ENCODE data around the gene AKR7A3.

Gene AKR7A3

DNA sequence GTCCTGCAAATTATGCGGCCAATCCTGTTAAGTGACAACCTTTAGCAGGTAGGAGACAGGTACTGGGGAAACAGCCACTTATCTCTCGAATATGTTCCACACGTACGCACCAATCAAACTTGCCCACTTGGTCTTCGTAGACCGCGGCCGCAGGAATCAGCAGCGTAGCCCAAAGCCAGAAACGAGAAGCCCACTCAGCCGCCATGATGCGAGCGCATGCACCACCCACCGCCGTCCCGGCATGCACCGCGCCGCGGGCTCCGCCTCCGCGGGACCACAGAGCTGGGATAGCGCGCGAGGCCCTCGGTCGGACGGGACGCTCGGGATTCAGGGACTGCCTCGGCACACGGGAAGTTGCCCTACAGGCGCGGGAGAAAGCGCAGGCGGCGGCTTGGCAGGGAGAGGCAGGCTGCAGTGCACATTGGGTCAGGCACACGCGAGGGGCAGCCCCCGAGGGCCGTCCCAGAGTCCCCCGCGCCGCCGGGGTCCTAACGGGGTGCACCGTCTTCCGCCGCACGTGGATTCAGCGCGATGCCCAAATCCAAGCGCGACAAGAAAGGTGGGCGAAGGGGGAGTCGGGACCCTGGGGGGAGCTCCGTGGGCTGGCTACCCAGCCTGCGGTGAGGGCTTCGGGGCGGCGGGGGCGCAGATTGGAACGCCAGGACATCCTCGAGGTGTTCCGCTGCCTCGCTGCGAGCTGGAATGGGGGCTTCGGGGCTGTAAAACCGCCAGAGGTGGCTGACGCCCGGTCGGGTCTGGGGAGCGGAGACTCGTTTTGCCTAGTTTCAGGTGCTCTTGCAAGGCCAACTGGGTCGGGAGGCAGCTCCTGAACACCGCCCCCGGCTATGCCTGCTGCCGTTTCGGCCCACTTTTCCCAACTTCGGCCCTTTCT, 37.0 kb downstream of the AKR7A3 start, which contains the start of the genes EMC1 and MRTO4:
Gene EMC1, minus strand, starts transcription at position 220 of the 892 bp plus-strand sequence. Its CDS starts 15 bp downstream, at position 205.
Gene MRTO4, plus strand, starts transcription at position 501 of the 892 bp plus-strand sequence. Its CDS starts 31 bp downstream, at position 532.
- DNase-seq = peak; percentile 92

DNA sequence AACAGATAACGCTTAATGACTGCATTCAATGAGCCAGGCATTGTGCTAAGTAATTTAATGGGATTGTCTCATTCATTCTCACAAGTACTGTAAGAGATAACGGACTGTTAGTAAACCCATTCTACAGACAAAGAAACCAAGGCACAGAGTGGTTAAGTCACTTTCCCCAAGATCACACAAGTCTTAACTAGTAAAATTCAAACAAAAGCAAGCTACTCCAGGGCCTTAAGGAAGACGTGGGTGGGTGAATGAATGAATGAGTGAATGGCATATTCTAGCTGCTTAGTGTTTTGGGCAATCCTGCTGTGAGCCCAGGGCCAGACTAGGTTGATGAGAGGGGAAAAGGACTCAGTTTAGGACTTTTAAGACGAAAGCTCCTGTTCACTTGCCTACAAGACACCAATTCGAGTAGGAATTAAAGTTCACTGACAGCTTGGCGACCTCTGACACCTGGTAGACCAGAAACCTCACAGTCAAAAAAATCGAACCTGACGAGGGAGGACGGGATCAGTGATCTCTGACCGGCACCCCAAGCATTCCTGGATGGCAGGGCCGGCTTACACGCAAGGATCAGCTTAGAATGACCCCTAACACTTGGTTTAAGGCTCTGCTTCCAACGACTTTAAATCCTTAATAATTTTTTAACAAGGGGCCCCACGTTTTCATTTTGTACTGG, 37.8 kb downstream of the AKR7A3 start:
- DNase-seq = no peak

DNA sequence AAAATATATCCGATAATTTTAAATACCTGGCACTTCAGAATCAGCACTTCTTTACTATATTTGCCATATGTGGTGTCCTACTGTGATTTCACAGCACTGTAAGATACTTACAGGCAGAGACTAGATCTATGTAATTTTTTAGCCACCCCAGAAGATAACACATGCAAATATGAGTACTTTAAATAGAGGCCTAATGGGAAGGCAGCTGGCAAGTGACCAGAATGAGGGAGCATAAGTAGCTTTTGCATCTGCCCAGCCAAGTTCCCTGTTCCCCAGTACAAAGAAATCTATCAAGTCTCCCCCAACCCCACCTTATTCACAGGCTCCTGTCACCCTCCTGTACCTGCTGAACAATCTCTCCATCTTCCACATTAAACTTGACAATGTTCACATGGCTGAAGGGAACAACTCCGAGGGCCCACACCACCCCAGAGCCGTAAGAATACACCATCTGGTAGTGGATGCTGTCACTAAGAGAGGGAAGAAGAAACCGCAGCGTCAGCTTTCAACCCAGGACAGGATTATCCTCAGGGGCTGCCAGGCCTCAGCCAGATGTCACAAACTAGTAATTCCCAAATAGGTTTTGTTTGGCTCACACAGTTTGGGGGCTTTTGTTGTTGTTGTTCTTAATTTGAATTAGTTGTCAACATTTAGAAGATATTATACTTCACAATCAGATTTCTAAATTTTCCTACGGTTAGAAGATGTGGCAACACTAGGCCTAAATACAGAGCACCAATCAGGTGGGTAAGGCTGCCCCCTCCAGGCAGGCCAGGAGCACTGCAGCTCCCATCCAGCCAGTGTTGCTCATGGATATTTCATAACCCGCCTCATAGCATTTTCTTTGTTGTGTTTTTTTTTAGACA, 47.7 kb downstream of the AKR7A3 start:
- peak; percentile 56 for DNase-seq

DNA sequence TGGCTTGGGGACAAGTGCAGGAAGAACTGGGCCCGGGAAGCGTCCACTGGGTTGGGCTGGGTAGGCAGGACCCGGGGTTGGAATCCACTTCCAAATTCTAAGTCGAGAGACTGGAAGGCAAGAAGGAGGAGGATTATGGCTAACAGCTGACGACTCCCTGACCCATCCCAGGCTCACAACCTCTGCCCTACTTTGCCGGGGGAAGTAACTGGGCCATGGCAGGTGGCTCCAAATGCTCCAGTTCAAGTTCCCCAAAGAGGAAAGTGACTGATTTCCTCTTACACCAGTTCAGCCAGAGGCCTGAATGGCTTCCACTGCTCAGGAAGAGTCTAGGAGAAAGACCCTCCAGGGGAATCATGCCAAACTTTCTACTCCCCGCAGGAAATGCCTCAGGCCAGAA, 48.7 kb downstream of the AKR7A3 start:
- DNase-seq = no peak

DNA sequence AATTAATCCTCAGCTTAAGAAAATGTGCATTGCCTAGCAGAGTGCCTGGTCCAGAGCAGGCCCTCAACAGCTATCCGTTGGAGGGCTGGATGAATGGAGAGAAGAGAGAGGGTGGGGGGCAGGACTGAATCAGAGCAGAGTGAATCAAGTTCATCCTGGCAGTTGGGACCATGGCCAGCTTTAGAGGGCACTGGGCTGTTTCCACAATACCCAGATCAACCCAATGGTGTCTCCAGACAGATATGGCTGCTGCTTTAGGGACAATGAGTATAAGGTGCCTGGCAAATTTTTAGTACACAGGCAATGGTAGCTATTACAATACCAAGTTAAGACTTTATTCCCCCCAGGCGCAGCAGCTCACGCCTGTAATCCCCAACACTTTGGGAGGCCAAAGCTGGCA, 54.3 kb downstream of the AKR7A3 start:
- no peak for DNase-seq

All from NCI-H2171 treated with DMSO at 0.1 percent for 48 hours (cell line).